ENCODE measurements around the gene PTS.

DNA sequence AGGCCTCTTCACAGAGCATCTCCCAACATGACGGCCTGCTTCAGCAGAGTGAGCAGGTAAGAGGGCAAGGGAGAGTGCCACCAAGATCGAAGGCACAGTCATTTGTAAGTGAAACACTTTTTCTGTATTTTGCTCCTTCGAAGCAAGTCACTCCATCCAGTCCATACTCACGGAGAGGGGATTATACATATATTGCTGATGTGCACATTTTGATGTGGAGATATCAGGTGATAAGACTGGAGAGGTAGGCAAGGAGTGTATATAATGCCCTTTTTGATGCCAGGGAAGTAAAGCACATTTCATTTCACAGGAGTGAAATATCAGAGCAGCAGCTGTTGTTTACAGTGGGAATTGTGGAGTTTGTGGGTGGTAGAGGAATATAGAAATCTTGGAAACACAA lies 11.2 kb downstream of the PTS start:
- TF ChIP-seq, protein P1, sequence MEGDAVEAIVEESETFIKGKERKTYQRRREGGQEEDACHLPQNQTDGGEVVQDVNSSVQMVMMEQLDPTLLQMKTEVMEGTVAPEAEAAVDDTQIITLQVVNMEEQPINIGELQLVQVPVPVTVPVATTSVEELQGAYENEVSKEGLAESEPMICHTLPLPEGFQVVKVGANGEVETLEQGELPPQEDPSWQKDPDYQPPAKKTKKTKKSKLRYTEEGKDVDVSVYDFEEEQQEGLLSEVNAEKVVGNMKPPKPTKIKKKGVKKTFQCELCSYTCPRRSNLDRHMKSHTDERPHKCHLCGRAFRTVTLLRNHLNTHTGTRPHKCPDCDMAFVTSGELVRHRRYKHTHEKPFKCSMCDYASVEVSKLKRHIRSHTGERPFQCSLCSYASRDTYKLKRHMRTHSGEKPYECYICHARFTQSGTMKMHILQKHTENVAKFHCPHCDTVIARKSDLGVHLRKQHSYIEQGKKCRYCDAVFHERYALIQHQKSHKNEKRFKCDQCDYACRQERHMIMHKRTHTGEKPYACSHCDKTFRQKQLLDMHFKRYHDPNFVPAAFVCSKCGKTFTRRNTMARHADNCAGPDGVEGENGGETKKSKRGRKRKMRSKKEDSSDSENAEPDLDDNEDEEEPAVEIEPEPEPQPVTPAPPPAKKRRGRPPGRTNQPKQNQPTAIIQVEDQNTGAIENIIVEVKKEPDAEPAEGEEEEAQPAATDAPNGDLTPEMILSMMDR (IDR thresholded peaks at IDR 0.05), result no peak
- TF ChIP-seq POLR2A (IDR thresholded peaks at IDR 0.05), result no peak
- TF ChIP-seq EP300 (IDR thresholded peaks at IDR 0.05), result no peak
